Ovary (tissue), 3 donors: ENCODE results near the gene QSOX2.

ENCODE experiments used
- CTCF ChIP-seq, 3 donors: fragments of 450-650 bp in 2 of 3; fragments of 200-600 bp in 1 of 3; IDR thresholded peaks; one replicate each; pipeline versions ENCODE4 v1.5.1 to v1.8.0; 2016 to 2022; ENCODE audit warnings: antibody characterized with exemption in 3 of 3, mild to moderate bottlenecking in 1 of 3
- EP300 ChIP-seq: sonication (generic); formaldehyde crosslinking; IDR thresholded peaks from one replicate; pipeline ENCODE4 v1.6.1; 2017; ENCODE audit warnings: antibody characterized with exemption
- donor health status: DM: no; HTN: no; CAD: no.

DNA sequence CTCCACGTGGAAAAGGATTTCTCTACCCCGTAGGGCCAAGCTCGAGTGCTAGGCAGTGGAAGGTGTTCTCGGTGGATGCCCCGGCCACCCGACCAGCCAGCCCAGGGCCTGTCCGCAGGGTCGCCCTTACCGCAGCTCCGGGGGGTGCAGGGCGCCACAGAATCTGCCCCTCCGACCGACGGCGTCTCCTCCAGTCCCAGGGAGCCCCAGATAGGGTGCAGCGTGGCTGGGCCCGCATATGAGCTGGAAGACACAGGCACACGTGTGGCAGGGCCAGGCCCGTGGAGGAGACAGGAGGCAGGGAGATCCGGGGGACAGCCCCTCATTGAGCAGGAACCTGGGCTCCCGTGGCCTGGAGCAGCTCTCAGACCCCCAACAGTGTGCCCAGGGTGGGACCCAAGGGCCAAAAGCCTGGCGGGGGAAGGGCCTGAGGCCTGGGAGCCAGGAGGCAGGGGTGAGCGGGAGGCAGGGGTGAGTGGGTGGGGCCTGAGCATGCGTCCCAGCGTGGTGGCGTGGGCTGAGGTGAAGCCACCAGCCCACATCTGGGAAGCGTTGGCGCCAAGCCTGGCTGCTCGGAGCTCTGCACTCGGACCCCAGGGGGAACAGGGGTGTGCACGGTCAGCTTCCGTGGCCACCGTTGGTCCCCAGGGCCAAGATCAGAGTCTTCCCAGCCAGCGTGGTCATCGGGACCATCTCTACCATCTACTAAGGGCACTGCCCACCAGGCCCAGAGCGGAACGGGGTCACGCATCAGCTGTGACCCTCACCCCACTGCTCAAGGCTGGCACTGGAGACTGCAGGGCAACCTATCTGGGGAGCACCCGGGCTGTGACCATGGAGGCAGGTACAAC lies 36.0 kb upstream of the QSOX2 start:
- TF ChIP-seq CTCF (IDR thresholded peaks at IDR 0.05) (no peak), EP300 (no peak)
